CD4-positive, alpha-beta memory T cell (primary cell): ENCODE results near the gene SP5. TPM values are rescaled to one million over a fixed set of nuclear protein-coding genes. Genes with fewer than 3 reads are reported as not detected.

Source experiments
- CTCF ChIA-PET: fragments of 350-600 bp; sonication (Branson Sonifier 250); formaldehyde crosslinking; loops from one replicate; lab custom pipeline; 2021; ENCODE audit warnings: inconsistent platforms; ENCODE audit not compliant: partially characterized antibody; lab: Charles Lee
- POLR2A ChIA-PET: fragments of 350-600 bp; sonication (Branson Sonifier 250); formaldehyde crosslinking; loops from one replicate; lab custom pipeline; 2021; ENCODE audit not compliant: partially characterized antibody; lab: Charles Lee
- DNase-seq, 5 donors: peaks; one replicate each; pipeline versions ENCODE4 v3.0.0 to v3.0.0-alpha.2; 2020 to 2022; ENCODE audit warnings: mixed read lengths in 1 of 5
- H3K27ac ChIP-seq: one replicate; pipeline ENCODE4 v1.7.0; 2013; ENCODE audit warnings: low read depth, low read length
- H3K27me3 ChIP-seq: 2 replicates; pipeline ENCODE4 v1.7.0; 2013; ENCODE audit warnings: mild to moderate bottlenecking, low read length, moderate library complexity; ENCODE audit not compliant: insufficient read depth
- H3K36me3 ChIP-seq: 2 replicates; pipeline ENCODE4 v1.7.0; 2013; ENCODE audit warnings: mild to moderate bottlenecking, low read length, moderate library complexity; ENCODE audit not compliant: insufficient read depth
- H3K4me1 ChIP-seq: 2 replicates; pipeline ENCODE4 v1.7.0; 2013; ENCODE audit warnings: mild to moderate bottlenecking, low read length, moderate library complexity; ENCODE audit not compliant: insufficient read depth
- H3K4me3 ChIP-seq, 2 donors: one replicate each; pipeline ENCODE4 v1.7.0; 2013; ENCODE audit warnings: low read length in 2 of 2, mild to moderate bottlenecking in 1 of 2
- H3K9me3 ChIP-seq, 2 donors: one replicate each; pipeline ENCODE4 v1.7.0; 2013; ENCODE audit warnings: low read length in 2 of 2, control low read depth in 1 of 2; ENCODE audit not compliant: control insufficient read depth in 1 of 2
- H3K27ac Mint-ChIP-seq, 7 donors: one replicate each; pipeline ENCODE4 v1.8.0; 2020 to 2021; ENCODE audit warnings: mixed read lengths in 7 of 7, mild to moderate bottlenecking in 6 of 7, inconsistent platforms in 3 of 7, moderate library complexity in 3 of 7
- H3K27me3 Mint-ChIP-seq, 2 donors: one replicate each; pipeline ENCODE4 v1.8.0; 2020 to 2021; ENCODE audit warnings: mixed read lengths in 2 of 2
- H3K36me3 Mint-ChIP-seq, 2 donors: one replicate each; pipeline ENCODE4 v1.8.0; 2020 to 2021; ENCODE audit warnings: mixed read lengths in 2 of 2, inconsistent platforms in 1 of 2, mild to moderate bottlenecking in 1 of 2
- H3K4me1 Mint-ChIP-seq, 4 donors: one replicate each; pipeline ENCODE4 v1.8.0; 2020 to 2021; ENCODE audit warnings: mixed read lengths in 4 of 4, mild to moderate bottlenecking in 1 of 4
- H3K4me3 Mint-ChIP-seq, 8 donors: one replicate each; pipeline ENCODE4 v1.8.0; 2020 to 2021; ENCODE audit warnings: mixed read lengths in 8 of 8, mild to moderate bottlenecking in 7 of 8, moderate library complexity in 6 of 8, inconsistent platforms in 3 of 8
- H3K9me3 Mint-ChIP-seq, 8 donors: one replicate each; pipeline ENCODE4 v1.8.0; 2020 to 2021; ENCODE audit warnings: mixed read lengths in 8 of 8, mild to moderate bottlenecking in 5 of 8, inconsistent platforms in 3 of 8, moderate library complexity in 1 of 8
- intact Hi-C: fragments of 100-400 bp; cut with micrococcal nuclease; formaldehyde crosslinking; loops from one replicate; pipeline ENCODE4 v1.15.1; 2023
- polyA plus RNA-seq, 2 donors: library from polyadenylated mRNA; unstranded; fragments of 300-500 nt; fragmentation: Illumina TruSeq; gene quantifications; one replicate each; pipeline ENCODE4 v1.2.3, GENCODE V29; 2021
- total RNA-seq, 2 experiments: library from RNA; stranded (reverse); gene quantifications; one replicate each; pipeline ENCODE4 v1.2.3, GENCODE V29; 2021

SP5 gene
- total and polyA plus RNA-seq, 4 experiments from 2014 or later, result not detected

GRCh38 chr2:170695521-170696410 lies 19.4 kb upstream of the SP5 start:
- no peak overlapping the region for H3K4me3 Mint-ChIP-seq
- intact Hi-C loops, result no loop called here
- Histone ChIP-seq H3K27ac (no peak overlapping the region), H3K4me1 (no peaks in the 10 kb centered on the region), H3K36me3 (no peaks in the 10 kb centered on the region), H3K4me3 (no peak overlapping the region), H3K9me3 (no peaks in the 10 kb centered on the region), H3K27me3 (no peaks in the 10 kb centered on the region)
- CTCF ChIA-PET, result no interaction called here
- DNase-seq, result no peak
- no peaks in the 10 kb centered on the region for H3K36me3 Mint-ChIP-seq
- H3K27ac Mint-ChIP-seq, result no peak overlapping the region
- H3K9me3 Mint-ChIP-seq, result no peaks in the 10 kb centered on the region
- POLR2A ChIA-PET, result interaction anchor here (0.6 kb wide), 1 partner anchor 383 kb away, joined by 3 read pairs; no protein-coding TSS in a partner anchor
- no peaks in the 10 kb centered on the region for H3K4me1 Mint-ChIP-seq
- H3K27me3 Mint-ChIP-seq, result peaks cover 10 to 14% of the 10 kb centered on the region in 2 donors

- Histone ChIP-seq H3K4me1 (no peaks in the 10 kb centered on the region), H3K9me3 (no peaks in the 10 kb centered on the region), H3K36me3 (no peaks in the 10 kb centered on the region), H3K27ac (no peak overlapping the region), H3K27me3 (no peaks in the 10 kb centered on the region), H3K4me3 (no peak overlapping the region)
- H3K27me3 Mint-ChIP-seq, result peaks cover 10 to 22% of the 10 kb centered on the region in 2 donors
- no peak for DNase-seq
- no peaks in the 10 kb centered on the region for H3K4me1 Mint-ChIP-seq
- no peaks in the 10 kb centered on the region for H3K36me3 Mint-ChIP-seq
- ChIA-PET POLR2A (no interaction called here), CTCF (no interaction called here)
- intact Hi-C loops, result no loop called here
- peaks cover 0 to 4% (median 0%) of the 10 kb centered on the region in 8 donors for H3K9me3 Mint-ChIP-seq
- H3K27ac Mint-ChIP-seq, result no peak overlapping the region
- no peak overlapping the region for H3K4me3 Mint-ChIP-seq
Measured at GRCh38 chr2:170696948-170697347, 18.2 kb upstream of the SP5 start.

GRCh38 chr2:170701011-170701410 lies 14.1 kb upstream of the SP5 start:
- no peaks in the 10 kb centered on the region for H3K4me1 Mint-ChIP-seq
- Histone ChIP-seq H3K27me3 (no peaks in the 10 kb centered on the region), H3K9me3 (no peaks in the 10 kb centered on the region), H3K36me3 (no peaks in the 10 kb centered on the region), H3K4me1 (no peaks in the 10 kb centered on the region), H3K4me3 (no peak overlapping the region), H3K27ac (no peak overlapping the region)
- no peak for DNase-seq
- no peak overlapping the region for H3K4me3 Mint-ChIP-seq
- peaks cover 24 to 30% of the 10 kb centered on the region in 2 donors for H3K27me3 Mint-ChIP-seq
- peaks cover 0 to 14% (median 4%) of the 10 kb centered on the region in 8 donors for H3K9me3 Mint-ChIP-seq
- CTCF ChIA-PET, result interaction anchor here (0.8 to 1.1 kb wide), 2 partner anchors 26 to 112 kb away, joined by 3 read pairs; no protein-coding TSS in a partner anchor
- intact Hi-C loops, result no loop called here
- no peaks in the 10 kb centered on the region for H3K36me3 Mint-ChIP-seq
- H3K27ac Mint-ChIP-seq, result no peak overlapping the region
- POLR2A ChIA-PET, result no interaction called here

GRCh38 chr2:170703776-170704476 lies 11.2 kb upstream of the SP5 start:
- peaks cover 0 to 5% (median 0%) of the 10 kb centered on the region in 4 donors for H3K4me1 Mint-ChIP-seq
- H3K4me3 Mint-ChIP-seq, result no peak overlapping the region
- Histone ChIP-seq H3K4me1 (no peaks in the 10 kb centered on the region), H3K9me3 (no peaks in the 10 kb centered on the region), H3K36me3 (no peaks in the 10 kb centered on the region), H3K27me3 (no peaks in the 10 kb centered on the region), H3K4me3 (no peak overlapping the region), H3K27ac (no peak overlapping the region)
- no peak for DNase-seq
- H3K9me3 Mint-ChIP-seq, result peaks cover 0 to 14% (median 4%) of the 10 kb centered on the region in 8 donors
- H3K27me3 Mint-ChIP-seq, result peaks cover 29 to 35% of the 10 kb centered on the region in 2 donors
- CTCF ChIA-PET, result interaction anchor here (0.7 kb wide), 1 partner anchor 28 kb away, joined by 3 read pairs; no protein-coding TSS in a partner anchor
- H3K27ac Mint-ChIP-seq, result no peak overlapping the region
- intact Hi-C loops, result no loop called here
- no peaks in the 10 kb centered on the region for H3K36me3 Mint-ChIP-seq
- POLR2A ChIA-PET, result no interaction called here

- H3K9me3 Mint-ChIP-seq, result peaks cover 0 to 3% (median 1%) of the 10 kb centered on the region in 8 donors
- CTCF ChIA-PET, result no interaction called here
- POLR2A ChIA-PET, result interaction anchor here (0.6 kb wide), 1 partner anchor 36 kb away, joined by 4 read pairs; no protein-coding TSS in a partner anchor
- Histone ChIP-seq H3K9me3 (no peaks in the 10 kb centered on the region), H3K27ac (no peak overlapping the region), H3K4me3 (no peak overlapping the region), H3K4me1 (peaks cover 13% of the 10 kb centered on the region), H3K27me3 (peaks cover 12% of the 10 kb centered on the region), H3K36me3 (no peaks in the 10 kb centered on the region)
- H3K27me3 Mint-ChIP-seq, result peaks cover 44% of the 10 kb centered on the region in 2 donors
- no peaks in the 10 kb centered on the region for H3K36me3 Mint-ChIP-seq
- peaks cover 7 to 17% (median 13%) of the 10 kb centered on the region in 4 donors for H3K4me1 Mint-ChIP-seq
- H3K27ac Mint-ChIP-seq, result no peak overlapping the region
- H3K4me3 Mint-ChIP-seq, result peak overlapping the region in 1 of 8 donors; percentile 4
- intact Hi-C loops, result no loop called here
- no peak for DNase-seq
Measured at GRCh38 chr2:170707821-170708795, 7.0 kb upstream of the SP5 start.

GRCh38 chr2:170710609-170710979 lies 4.5 kb upstream of the SP5 start:
- CTCF ChIA-PET, result no interaction called here
- Mint-ChIP-seq H3K36me3 (peaks cover 3 to 4% of the 10 kb centered on the region in 2 donors), H3K9me3 (peaks cover 0 to 4% (median 0%) of the 10 kb centered on the region in 8 donors), H3K4me3 (no peak overlapping the region), H3K27ac (no peak overlapping the region), H3K4me1 (peaks cover 13 to 31% (median 25%) of the 10 kb centered on the region in 4 donors), H3K27me3 (peaks cover 42 to 53% of the 10 kb centered on the region in 2 donors)
- intact Hi-C loops, result loop anchor here (5.0 kb wide), 2 partner anchors 58 to 303 kb away; no protein-coding TSS in a partner anchor
- H3K4me3 ChIP-seq, result no peak overlapping the region
- POLR2A ChIA-PET, result no interaction called here
- H3K4me1 ChIP-seq, result peaks cover 28% of the 10 kb centered on the region
- no peak overlapping the region for H3K27ac ChIP-seq
- no peak for DNase-seq
- no peaks in the 10 kb centered on the region for H3K9me3 ChIP-seq
- no peaks in the 10 kb centered on the region for H3K36me3 ChIP-seq
- peaks cover 27% of the 10 kb centered on the region for H3K27me3 ChIP-seq
